ENCODE results near the gene SUPT3H.

Gene SUPT3H

DNA sequence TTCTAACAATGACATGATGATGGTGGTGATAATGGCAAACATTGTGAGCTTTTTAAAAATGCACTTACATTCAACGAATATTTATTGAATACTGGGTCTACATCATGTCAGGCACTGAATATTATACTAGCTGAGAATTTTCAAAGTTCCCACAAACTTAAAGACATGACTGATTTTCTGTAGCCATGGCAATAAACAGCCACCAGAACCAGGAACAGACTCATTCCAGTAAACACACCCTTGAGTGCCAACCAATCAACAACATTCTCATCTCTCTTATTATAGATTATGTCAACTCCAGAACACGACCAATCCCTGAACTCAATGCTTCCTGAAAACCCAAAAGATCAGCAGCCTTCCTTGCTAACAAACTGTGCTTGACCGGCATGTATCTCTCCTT, 262.0 kb downstream of the SUPT3H start:
- Histone ChIP-seq H3K9ac (ENCODE audit: low read depth in 1 of 2, low read length in 2 of 2) (no peak overlapping the region), H3K9me3 (ENCODE audit: control insufficient read depth in 2 of 2, low read length in 2 of 2) (no peaks in the 10 kb centered on the region), H3K27me3 (ENCODE audit: control insufficient read depth in 2 of 2, insufficient read depth in 2 of 2, low read length in 2 of 2) (no peaks in the 10 kb centered on the region), H3K27ac (ENCODE audit: low read depth in 2 of 2, low read length in 2 of 2) (no peak overlapping the region), H3K36me3 (ENCODE audit: control insufficient read depth in 2 of 2, insufficient read depth in 2 of 2, low read length in 2 of 2) (no peaks in the 10 kb centered on the region), H3K4me3 (ENCODE audit: low read length in 2 of 2) (no peak overlapping the region), H3K4me1 (ENCODE audit: control insufficient read depth in 2 of 2, insufficient read depth in 2 of 2, low read length in 2 of 2) (no peaks in the 10 kb centered on the region)

DNA sequence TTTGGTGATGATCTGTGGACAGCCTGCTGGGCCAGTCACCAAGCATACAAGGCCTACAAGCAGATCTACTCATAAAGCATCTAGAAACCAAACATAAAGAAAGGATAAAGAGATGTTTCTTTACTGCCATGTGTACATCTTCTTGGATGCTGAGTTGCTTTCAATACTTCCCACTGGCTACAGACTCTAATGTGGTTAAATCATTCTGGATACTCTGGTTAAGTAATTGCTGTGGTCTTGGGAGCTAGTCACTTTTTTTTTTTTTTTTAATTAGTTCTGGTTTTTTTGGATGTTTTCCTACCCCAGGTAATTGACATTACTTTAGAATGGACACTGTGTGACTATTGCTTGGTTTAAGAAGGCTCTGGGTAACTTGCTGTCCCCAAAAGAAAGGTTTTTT, 265.0 kb downstream of the SUPT3H start:
- no peaks in the 10 kb centered on the region for H3K36me3 ChIP-seq (ENCODE audit: control insufficient read depth in 2 of 2, insufficient read depth in 2 of 2, low read length in 2 of 2)
- no peak overlapping the region for H3K27ac ChIP-seq (ENCODE audit: low read depth in 2 of 2, low read length in 2 of 2)
- H3K4me3 ChIP-seq (ENCODE audit: low read length in 2 of 2): no peak overlapping the region

DNA sequence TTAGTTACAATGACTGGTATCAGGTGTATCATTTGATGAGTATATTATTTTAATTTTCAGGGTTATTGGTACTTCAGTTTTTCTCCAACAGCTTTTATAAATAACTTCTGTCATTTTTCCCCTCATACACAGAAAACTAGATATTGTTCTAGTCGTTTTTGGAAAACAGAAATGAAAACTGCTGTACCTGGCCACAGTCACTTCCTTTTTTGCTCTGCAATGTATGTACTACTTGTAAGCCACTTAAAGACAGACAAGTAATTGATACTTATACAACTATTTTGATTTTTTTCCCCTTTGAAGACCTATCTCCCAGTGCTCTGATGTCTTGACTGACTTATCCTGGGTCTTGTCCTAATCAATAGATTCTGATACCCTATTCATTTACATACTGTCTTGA, 268.2 kb downstream of the SUPT3H start:
- Histone ChIP-seq H3K36me3 (ENCODE audit: control insufficient read depth in 2 of 2, insufficient read depth in 2 of 2, low read length in 2 of 2) (no peaks in the 10 kb centered on the region), H3K9me3 (ENCODE audit: control insufficient read depth in 2 of 2, low read length in 2 of 2) (no peaks in the 10 kb centered on the region), H3K27ac (ENCODE audit: low read depth in 2 of 2, low read length in 2 of 2) (no peak overlapping the region), H3K4me3 (ENCODE audit: low read length in 2 of 2) (no peak overlapping the region), H3K27me3 (ENCODE audit: control insufficient read depth in 2 of 2, insufficient read depth in 2 of 2, low read length in 2 of 2) (no peaks in the 10 kb centered on the region), H3K4me1 (ENCODE audit: control insufficient read depth in 2 of 2, insufficient read depth in 2 of 2, low read length in 2 of 2) (no peaks in the 10 kb centered on the region), H3K9ac (ENCODE audit: low read depth in 1 of 2, low read length in 2 of 2) (no peak overlapping the region)

More for the DNA sequence above, 265.0 kb downstream of the SUPT3H start:
- H3K9me3 ChIP-seq (ENCODE audit: control insufficient read depth in 2 of 2, low read length in 2 of 2): no peaks in the 10 kb centered on the region
- H3K9ac ChIP-seq (ENCODE audit: low read depth in 1 of 2, low read length in 2 of 2): no peak overlapping the region
- H3K27me3 ChIP-seq (ENCODE audit: control insufficient read depth in 2 of 2, insufficient read depth in 2 of 2, low read length in 2 of 2): no peaks in the 10 kb centered on the region
- H3K4me1 ChIP-seq (ENCODE audit: control insufficient read depth in 2 of 2, insufficient read depth in 2 of 2, low read length in 2 of 2): no peaks in the 10 kb centered on the region

DNA sequence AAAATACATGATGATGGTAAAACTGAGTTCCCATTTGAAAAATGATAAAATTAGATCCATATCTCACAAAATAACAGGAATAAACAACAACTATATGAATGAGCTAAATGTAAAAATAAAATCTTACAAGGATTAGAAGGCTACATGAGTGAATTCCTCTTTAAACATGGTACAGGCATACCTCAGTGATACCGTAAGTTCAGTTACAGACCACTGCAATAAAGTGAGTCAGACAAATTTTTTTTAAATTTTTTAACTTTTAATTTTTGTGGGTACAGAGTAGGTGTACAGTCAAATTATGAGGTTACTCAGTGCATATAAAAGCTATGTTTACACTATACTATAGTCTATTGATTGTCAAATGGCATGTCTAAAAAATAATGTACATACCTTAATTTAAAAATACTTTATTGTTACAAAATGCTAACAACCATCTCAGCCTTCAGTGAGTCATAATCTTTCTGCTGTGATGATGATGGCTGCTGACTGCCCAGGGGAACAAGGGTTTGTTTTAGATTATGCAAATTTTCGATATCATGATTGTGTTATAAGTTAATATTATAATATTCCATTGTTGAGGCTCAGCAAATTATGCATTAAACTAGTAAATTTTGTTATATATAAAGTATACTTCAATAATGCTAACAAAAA, 272.4 kb downstream of the SUPT3H start:
- no peaks in the 10 kb centered on the region for H3K36me3 ChIP-seq (ENCODE audit: control insufficient read depth in 2 of 2, insufficient read depth in 2 of 2, low read length in 2 of 2)
- no peaks in the 10 kb centered on the region for H3K4me1 ChIP-seq (ENCODE audit: control insufficient read depth in 2 of 2, insufficient read depth in 2 of 2, low read length in 2 of 2)
- no peaks in the 10 kb centered on the region for H3K9me3 ChIP-seq (ENCODE audit: control insufficient read depth in 2 of 2, low read length in 2 of 2)
- H3K27ac ChIP-seq (ENCODE audit: low read depth in 2 of 2, low read length in 2 of 2): no peak overlapping the region
- H3K27me3 ChIP-seq (ENCODE audit: control insufficient read depth in 2 of 2, insufficient read depth in 2 of 2, low read length in 2 of 2): no peaks in the 10 kb centered on the region
- no peak overlapping the region for H3K9ac ChIP-seq (ENCODE audit: low read depth in 1 of 2, low read length in 2 of 2)
- H3K4me3 ChIP-seq (ENCODE audit: low read length in 2 of 2): no peak overlapping the region

DNA sequence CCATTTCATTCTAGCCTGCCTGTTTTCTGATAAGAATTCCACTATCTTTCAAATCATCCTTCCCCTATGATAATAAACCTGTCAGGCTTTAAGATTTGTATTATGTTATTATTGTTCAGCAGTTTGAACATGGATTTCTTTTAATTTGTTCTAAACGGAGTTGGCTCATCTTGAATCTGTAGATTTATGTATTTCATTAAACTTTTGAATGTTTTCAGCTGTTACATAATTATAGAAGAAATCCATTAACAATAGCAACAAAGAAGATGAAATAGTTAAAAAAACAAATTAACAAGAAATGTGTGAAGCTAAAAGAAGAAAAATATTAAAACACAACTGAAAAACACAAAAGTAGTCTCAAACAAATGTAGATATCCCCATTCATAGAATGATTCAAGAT, 273.3 kb downstream of the SUPT3H start:
- Histone ChIP-seq H3K4me1 (ENCODE audit: control insufficient read depth in 2 of 2, insufficient read depth in 2 of 2, low read length in 2 of 2) (no peaks in the 10 kb centered on the region), H3K27me3 (ENCODE audit: control insufficient read depth in 2 of 2, insufficient read depth in 2 of 2, low read length in 2 of 2) (no peaks in the 10 kb centered on the region), H3K4me3 (ENCODE audit: low read length in 2 of 2) (no peak overlapping the region), H3K9me3 (ENCODE audit: control insufficient read depth in 2 of 2, low read length in 2 of 2) (no peaks in the 10 kb centered on the region), H3K9ac (ENCODE audit: low read depth in 1 of 2, low read length in 2 of 2) (no peak overlapping the region), H3K36me3 (ENCODE audit: control insufficient read depth in 2 of 2, insufficient read depth in 2 of 2, low read length in 2 of 2) (no peaks in the 10 kb centered on the region), H3K27ac (ENCODE audit: low read depth in 2 of 2, low read length in 2 of 2) (no peak overlapping the region)

DNA sequence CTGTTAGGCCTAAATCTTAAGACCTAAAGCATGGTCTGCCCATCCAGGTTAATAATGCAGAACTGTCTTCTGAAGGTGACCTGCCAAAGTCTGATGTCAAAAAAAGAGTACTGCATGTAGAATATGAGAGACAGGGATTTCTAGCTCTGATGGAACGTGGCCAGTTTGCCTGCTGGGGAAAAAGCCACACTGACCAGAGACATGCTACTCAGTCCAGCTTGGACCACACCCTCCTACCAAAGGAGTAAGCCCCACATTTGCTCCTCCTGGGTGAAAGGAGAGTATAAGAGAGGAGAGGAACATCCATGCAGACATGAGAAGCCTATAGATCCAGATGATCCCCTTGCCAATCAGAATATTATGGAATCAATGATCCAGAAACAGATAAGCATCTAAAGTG, 279.5 kb downstream of the SUPT3H start:
- no peak overlapping the region for H3K9ac ChIP-seq (ENCODE audit: low read depth in 1 of 2, low read length in 2 of 2)
- no peaks in the 10 kb centered on the region for H3K4me1 ChIP-seq (ENCODE audit: control insufficient read depth in 2 of 2, insufficient read depth in 2 of 2, low read length in 2 of 2)
- no peak overlapping the region for H3K4me3 ChIP-seq (ENCODE audit: low read length in 2 of 2)
- H3K27ac ChIP-seq (ENCODE audit: low read depth in 2 of 2, low read length in 2 of 2): no peak overlapping the region
- H3K9me3 ChIP-seq (ENCODE audit: control insufficient read depth in 2 of 2, low read length in 2 of 2): no peaks in the 10 kb centered on the region
- no peaks in the 10 kb centered on the region for H3K27me3 ChIP-seq (ENCODE audit: control insufficient read depth in 2 of 2, insufficient read depth in 2 of 2, low read length in 2 of 2)
- H3K36me3 ChIP-seq (ENCODE audit: control insufficient read depth in 2 of 2, insufficient read depth in 2 of 2, low read length in 2 of 2): no peaks in the 10 kb centered on the region

DNA sequence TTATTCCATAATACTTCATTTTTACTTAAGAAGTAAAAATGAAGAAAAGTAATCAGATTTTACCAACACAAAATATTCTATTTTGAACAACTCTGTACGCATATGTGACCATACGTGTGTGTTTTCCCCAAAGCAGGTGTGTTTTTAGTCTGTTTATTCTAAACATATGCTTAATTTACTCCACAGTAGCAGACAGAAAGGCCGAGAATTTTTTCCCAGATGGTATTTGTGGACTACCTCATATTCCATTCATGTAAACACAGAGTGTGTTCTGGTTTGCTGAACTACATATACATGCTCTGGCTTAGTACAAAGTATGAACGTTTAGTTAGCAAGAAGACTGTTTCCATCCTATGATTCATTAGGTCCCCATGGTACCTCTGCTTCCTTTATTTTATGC, 282.9 kb downstream of the SUPT3H start:
- H3K27me3 ChIP-seq (ENCODE audit: control insufficient read depth in 2 of 2, insufficient read depth in 2 of 2, low read length in 2 of 2): no peaks in the 10 kb centered on the region
- H3K36me3 ChIP-seq (ENCODE audit: control insufficient read depth in 2 of 2, insufficient read depth in 2 of 2, low read length in 2 of 2): no peaks in the 10 kb centered on the region
- no peak overlapping the region for H3K4me3 ChIP-seq (ENCODE audit: low read length in 2 of 2)
- no peaks in the 10 kb centered on the region for H3K9me3 ChIP-seq (ENCODE audit: control insufficient read depth in 2 of 2, low read length in 2 of 2)
- no peak overlapping the region for H3K27ac ChIP-seq (ENCODE audit: low read depth in 2 of 2, low read length in 2 of 2)
- H3K9ac ChIP-seq (ENCODE audit: low read depth in 1 of 2, low read length in 2 of 2): no peak overlapping the region
- H3K4me1 ChIP-seq (ENCODE audit: control insufficient read depth in 2 of 2, insufficient read depth in 2 of 2, low read length in 2 of 2): no peaks in the 10 kb centered on the region

DNA sequence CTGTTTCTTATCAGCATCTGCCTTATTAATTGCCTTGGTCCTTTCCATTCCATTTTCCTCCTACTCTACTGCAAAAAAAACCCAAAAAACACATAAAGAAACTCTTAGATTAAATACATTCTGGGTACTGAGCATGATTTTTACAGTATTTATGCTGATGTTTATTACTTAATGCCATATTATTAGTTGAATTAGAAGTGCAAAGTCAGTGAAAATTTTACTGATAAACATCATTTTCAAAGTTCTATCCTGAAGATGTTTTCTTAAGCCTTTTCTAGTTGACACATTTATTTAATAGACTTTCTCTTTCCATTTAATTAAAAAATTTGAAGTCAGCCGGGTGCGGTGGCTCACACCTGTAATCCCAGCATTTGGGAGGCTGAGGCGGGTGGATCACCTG, 285.6 kb downstream of the SUPT3H start:
- H3K4me3 ChIP-seq (ENCODE audit: low read length in 2 of 2): no peak overlapping the region
- no peaks in the 10 kb centered on the region for H3K4me1 ChIP-seq (ENCODE audit: control insufficient read depth in 2 of 2, insufficient read depth in 2 of 2, low read length in 2 of 2)
- H3K9ac ChIP-seq (ENCODE audit: low read depth in 1 of 2, low read length in 2 of 2): no peak overlapping the region
- no peaks in the 10 kb centered on the region for H3K9me3 ChIP-seq (ENCODE audit: control insufficient read depth in 2 of 2, low read length in 2 of 2)
- no peak overlapping the region for H3K27ac ChIP-seq (ENCODE audit: low read depth in 2 of 2, low read length in 2 of 2)
- H3K36me3 ChIP-seq (ENCODE audit: control insufficient read depth in 2 of 2, insufficient read depth in 2 of 2, low read length in 2 of 2): no peaks in the 10 kb centered on the region
- no peaks in the 10 kb centered on the region for H3K27me3 ChIP-seq (ENCODE audit: control insufficient read depth in 2 of 2, insufficient read depth in 2 of 2, low read length in 2 of 2)

DNA sequence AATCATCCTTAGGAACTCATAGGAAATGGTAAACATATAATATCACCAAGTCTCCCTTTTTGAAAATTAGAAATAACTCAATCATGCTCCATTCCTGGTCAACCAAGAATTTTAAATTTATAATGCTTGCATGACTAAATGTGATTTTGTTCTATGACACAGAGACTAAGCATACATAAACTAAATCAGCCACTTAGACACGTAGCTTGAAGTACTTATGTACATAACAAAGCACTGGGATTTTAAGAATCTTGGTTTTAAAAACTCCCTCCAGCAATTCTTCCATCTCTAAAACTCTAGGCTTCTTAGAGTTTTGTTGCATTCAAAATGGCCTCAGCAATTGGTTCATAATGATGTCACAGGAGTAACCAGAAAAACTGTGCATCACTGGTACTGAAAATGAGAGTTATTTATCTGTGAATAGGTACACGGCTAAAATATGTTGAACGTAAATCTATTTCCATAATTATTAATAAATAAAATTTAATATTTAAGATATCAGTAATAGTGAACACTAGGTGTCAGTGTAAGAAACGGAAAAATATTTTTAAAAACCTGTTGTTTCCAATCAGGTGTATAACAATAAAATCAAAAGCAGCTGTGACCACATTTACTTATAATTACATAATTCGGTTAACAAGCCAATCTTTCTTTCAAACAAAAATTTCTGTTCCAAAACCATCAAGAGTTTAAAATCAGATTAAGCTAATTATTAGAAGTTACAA, 291.2 kb downstream of the SUPT3H start:
- no peaks in the 10 kb centered on the region for H3K27me3 ChIP-seq (ENCODE audit: control insufficient read depth in 2 of 2, insufficient read depth in 2 of 2, low read length in 2 of 2)
- H3K4me1 ChIP-seq (ENCODE audit: control insufficient read depth in 2 of 2, insufficient read depth in 2 of 2, low read length in 2 of 2): no peaks in the 10 kb centered on the region
- H3K27ac ChIP-seq (ENCODE audit: low read depth in 2 of 2, low read length in 2 of 2): no peak overlapping the region
- no peak overlapping the region for H3K9ac ChIP-seq (ENCODE audit: low read depth in 1 of 2, low read length in 2 of 2)
- H3K9me3 ChIP-seq (ENCODE audit: control insufficient read depth in 2 of 2, low read length in 2 of 2): no peaks in the 10 kb centered on the region
- H3K4me3 ChIP-seq (ENCODE audit: low read length in 2 of 2): no peak overlapping the region
- no peaks in the 10 kb centered on the region for H3K36me3 ChIP-seq (ENCODE audit: control insufficient read depth in 2 of 2, insufficient read depth in 2 of 2, low read length in 2 of 2)

DNA sequence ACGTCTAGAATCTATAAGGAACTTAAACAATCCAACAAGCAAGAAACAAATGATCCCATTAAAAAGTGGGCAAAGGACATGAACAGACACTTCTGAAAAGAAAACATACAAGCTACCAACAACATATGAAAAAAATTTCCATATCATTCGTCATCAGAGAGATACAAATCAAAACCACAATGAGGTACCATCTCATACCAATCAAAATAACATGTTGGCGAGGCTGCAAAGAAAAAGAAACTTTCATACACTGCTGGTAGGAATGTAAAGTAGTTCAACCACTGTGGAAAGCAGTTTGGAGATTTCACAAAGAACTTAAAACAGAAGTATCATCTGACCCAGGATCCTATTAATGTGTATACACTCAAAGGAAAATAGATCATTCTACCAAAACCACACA, 293.5 kb downstream of the SUPT3H start:
- Histone ChIP-seq H3K4me3 (ENCODE audit: low read length in 2 of 2) (no peak overlapping the region), H3K27me3 (ENCODE audit: control insufficient read depth in 2 of 2, insufficient read depth in 2 of 2, low read length in 2 of 2) (no peaks in the 10 kb centered on the region), H3K9ac (ENCODE audit: low read depth in 1 of 2, low read length in 2 of 2) (no peak overlapping the region), H3K27ac (ENCODE audit: low read depth in 2 of 2, low read length in 2 of 2) (no peak overlapping the region), H3K4me1 (ENCODE audit: control insufficient read depth in 2 of 2, insufficient read depth in 2 of 2, low read length in 2 of 2) (no peaks in the 10 kb centered on the region), H3K9me3 (ENCODE audit: control insufficient read depth in 2 of 2, low read length in 2 of 2) (no peaks in the 10 kb centered on the region), H3K36me3 (ENCODE audit: control insufficient read depth in 2 of 2, insufficient read depth in 2 of 2, low read length in 2 of 2) (no peaks in the 10 kb centered on the region)
